ENCODE data around the gene NRARP.

DNA sequence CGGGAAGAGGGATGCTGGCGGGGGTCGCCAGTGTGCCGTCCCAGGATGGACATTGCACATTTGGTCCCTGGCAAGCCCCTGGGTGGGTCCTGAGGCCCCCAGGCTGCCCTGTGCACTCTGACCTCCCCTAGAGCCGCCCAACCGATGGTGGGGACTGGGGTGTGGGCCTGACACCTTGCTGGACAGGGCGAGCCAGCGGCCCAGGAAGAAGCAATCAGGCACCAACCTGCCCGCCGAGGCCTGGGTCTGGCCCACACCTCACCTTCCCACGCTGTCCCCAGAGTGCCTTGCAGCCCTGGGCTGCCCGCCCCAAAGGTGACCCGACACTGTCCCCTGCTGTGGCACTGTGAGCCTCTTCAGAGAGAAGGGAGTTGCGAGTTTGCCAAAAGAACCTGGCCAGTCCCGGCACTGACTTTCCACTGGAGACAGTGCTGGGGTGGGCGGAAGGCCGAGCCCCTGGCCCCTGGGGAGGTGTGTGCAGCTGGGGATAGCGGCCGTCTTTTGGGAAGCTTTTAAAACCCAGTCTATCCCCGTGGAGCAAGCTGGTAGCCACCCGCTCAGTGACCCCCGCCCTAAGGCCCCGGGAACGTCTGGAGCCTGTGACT lies 12.0 kb upstream of the NRARP start:
- TF ChIP-seq, protein P1, sequence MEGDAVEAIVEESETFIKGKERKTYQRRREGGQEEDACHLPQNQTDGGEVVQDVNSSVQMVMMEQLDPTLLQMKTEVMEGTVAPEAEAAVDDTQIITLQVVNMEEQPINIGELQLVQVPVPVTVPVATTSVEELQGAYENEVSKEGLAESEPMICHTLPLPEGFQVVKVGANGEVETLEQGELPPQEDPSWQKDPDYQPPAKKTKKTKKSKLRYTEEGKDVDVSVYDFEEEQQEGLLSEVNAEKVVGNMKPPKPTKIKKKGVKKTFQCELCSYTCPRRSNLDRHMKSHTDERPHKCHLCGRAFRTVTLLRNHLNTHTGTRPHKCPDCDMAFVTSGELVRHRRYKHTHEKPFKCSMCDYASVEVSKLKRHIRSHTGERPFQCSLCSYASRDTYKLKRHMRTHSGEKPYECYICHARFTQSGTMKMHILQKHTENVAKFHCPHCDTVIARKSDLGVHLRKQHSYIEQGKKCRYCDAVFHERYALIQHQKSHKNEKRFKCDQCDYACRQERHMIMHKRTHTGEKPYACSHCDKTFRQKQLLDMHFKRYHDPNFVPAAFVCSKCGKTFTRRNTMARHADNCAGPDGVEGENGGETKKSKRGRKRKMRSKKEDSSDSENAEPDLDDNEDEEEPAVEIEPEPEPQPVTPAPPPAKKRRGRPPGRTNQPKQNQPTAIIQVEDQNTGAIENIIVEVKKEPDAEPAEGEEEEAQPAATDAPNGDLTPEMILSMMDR (conservative IDR thresholded peaks at IDR 0.05; ENCODE audit: low read depth, low read length) = no peak
- TF ChIP-seq EZH2 (IDR thresholded peaks at IDR 0.05; ENCODE audit: borderline replicate concordance, low read depth, low read length, poor library complexity, severe bottlenecking) = no peak
